ENCODE measurements around the gene HOXA1.
"Not testable (repeated sequence)": the region's sequence is repeated elsewhere in the genome, so short reads cannot be mapped to it uniquely, and the experiment has no call there.

Gene HOXA1

GRCh38 chr7:27091105-27091504, 4.7 kb downstream of the HOXA1 start:
- DNase-seq, result no peak

GRCh38 chr7:27088002-27088922, 7.5 kb downstream of the HOXA1 start:
- peak; percentile 29 for DNase-seq

- DNase-seq, result no peak
Measured at GRCh38 chr7:27083646-27084045, 12.2 kb downstream of the HOXA1 start.

- no peak for DNase-seq
Measured at GRCh38 chr7:27082171-27082570, 13.6 kb downstream of the HOXA1 start.

- no peak for DNase-seq
Measured at GRCh38 chr7:27080844-27081436, 14.9 kb downstream of the HOXA1 start.

GRCh38 chr7:27079234-27079975, 16.4 kb downstream of the HOXA1 start:
- no peak for DNase-seq

GRCh38 chr7:27078616-27079233, 17.1 kb downstream of the HOXA1 start:
- DNase-seq, result no peak

- DNase-seq, result no peak
Measured at GRCh38 chr7:27073076-27073475, 22.7 kb downstream of the HOXA1 start.

- DNase-seq, result no peak
Measured at GRCh38 chr7:27071622-27072390, 24.0 kb downstream of the HOXA1 start.

GRCh38 chr7:27068259-27068658, 27.5 kb downstream of the HOXA1 start:
- no peak for DNase-seq

- no peak for DNase-seq
Measured at GRCh38 chr7:27066148-27066547, 29.7 kb downstream of the HOXA1 start.

GRCh38 chr7:27065709-27066108, 30.1 kb downstream of the HOXA1 start:
- no peak for DNase-seq

- DNase-seq, result no peak
Measured at GRCh38 chr7:27064661-27065060, 31.1 kb downstream of the HOXA1 start.

GRCh38 chr7:27064159-27064558, 31.6 kb downstream of the HOXA1 start:
- DNase-seq, result no peak

- DNase-seq, result no peak
Measured at GRCh38 chr7:27062946-27063345, 32.9 kb downstream of the HOXA1 start.

- no peak for DNase-seq
Measured at GRCh38 chr7:27053153-27053552, 42.6 kb downstream of the HOXA1 start.

- DNase-seq, result no peak
Measured at GRCh38 chr7:27051451-27051850, 44.3 kb downstream of the HOXA1 start.

GRCh38 chr7:27048438-27048837, 47.4 kb downstream of the HOXA1 start:
- no peak for DNase-seq

GRCh38 chr7:27046854-27047549, 48.8 kb downstream of the HOXA1 start:
- no peak for DNase-seq

GRCh38 chr7:27045972-27046371, 49.8 kb downstream of the HOXA1 start:
- DNase-seq, result not testable (repeated sequence)

- not testable (repeated sequence) for DNase-seq
Measured at GRCh38 chr7:27045066-27045465, 50.7 kb downstream of the HOXA1 start.
